ENCODE measurements around the gene CD81.
"Not testable (repeated sequence)": the region's sequence is repeated elsewhere in the genome, so short reads cannot be mapped to it uniquely, and the experiment has no call there.

CD81 gene, protein sequence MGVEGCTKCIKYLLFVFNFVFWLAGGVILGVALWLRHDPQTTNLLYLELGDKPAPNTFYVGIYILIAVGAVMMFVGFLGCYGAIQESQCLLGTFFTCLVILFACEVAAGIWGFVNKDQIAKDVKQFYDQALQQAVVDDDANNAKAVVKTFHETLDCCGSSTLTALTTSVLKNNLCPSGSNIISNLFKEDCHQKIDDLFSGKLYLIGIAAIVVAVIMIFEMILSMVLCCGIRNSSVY

DNA sequence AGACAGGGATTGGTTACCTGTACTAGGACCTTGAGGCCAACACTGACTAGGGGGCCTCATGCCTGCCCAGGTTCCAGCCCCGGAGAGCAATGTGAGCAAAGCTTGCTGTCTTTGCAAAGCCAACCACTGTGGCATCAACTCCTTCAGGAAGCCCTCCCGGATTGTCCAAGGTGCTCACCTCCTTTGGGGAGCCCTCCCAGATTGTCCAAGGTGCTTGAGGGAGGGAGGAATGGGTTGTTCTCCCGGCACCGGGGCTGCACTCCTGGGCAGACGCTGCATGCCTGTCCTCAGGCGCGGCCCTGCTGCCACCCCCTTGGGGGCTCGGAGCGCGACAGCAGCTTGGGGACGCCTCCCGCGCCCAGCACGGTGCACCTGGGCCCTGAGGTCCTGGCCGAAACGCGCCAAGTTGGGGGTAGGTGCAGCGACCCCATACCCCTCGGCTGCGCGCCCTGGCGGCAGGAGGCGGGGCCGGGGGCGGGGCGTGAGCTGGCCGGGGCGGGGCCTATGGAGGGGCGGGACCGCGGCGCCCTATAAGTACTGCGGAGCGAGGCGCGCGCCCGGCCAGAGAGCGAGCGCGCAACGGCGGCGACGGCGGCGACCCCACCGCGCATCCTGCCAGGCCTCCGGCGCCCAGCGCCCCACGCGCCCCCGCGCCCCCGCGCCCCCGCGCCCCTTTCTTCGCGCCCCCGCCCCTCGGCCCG is at the start of gene CD81:
Gene CD81 (plus strand): TSS at position 560 of the 701 bp plus-strand sequence. CDS start 240 bp downstream, outside the sequence.
- TF ChIP-seq CTCF (IDR thresholded peaks at IDR 0.05; ENCODE audit: low read depth, low read length) = no peak
- peak within 1 kb of the TSS; percentile 98 for H3K4me3 ChIP-seq (ENCODE audit: low read depth, low read length)

GRCh38 chr11:2328021-2328420 is 49.1 kb upstream of the CD81 start:
- H3K4me3 ChIP-seq (ENCODE audit: low read depth, low read length) = no peak overlapping the region
- TF ChIP-seq CTCF (IDR thresholded peaks at IDR 0.05; ENCODE audit: low read depth, low read length) = no peak

- no peak for TF ChIP-seq CTCF (IDR thresholded peaks at IDR 0.05; ENCODE audit: low read depth, low read length)
- H3K4me3 ChIP-seq (ENCODE audit: low read depth, low read length) = no peak overlapping the region
Observed at GRCh38 chr11:2328656-2329354, 48.3 kb upstream of the CD81 start.

DNA sequence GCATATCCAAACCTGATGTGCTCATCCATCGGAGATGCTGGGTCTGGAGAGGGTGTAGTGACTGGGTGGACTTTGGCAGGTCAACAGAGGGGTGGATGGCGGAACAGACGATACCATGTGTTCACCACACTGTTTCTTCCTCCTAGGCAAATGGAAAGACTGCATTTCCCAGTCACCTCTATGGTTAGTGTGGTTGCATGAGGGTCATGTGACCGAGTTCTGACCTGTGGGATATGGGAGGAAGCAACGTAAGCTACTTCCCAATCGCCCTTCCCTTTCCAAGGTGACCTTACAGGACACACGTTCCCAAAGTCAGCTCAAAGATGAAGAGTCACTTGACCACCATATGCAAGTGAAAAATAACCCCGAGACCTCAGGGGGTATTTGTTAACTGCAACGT is 47.6 kb upstream of the CD81 start:
- no peak for TF ChIP-seq CTCF (IDR thresholded peaks at IDR 0.05; ENCODE audit: low read depth, low read length)
- H3K4me3 ChIP-seq (ENCODE audit: low read depth, low read length) = no peak overlapping the region

GRCh38 chr11:2330696-2331095 is 46.4 kb upstream of the CD81 start:
- TF ChIP-seq CTCF (IDR thresholded peaks at IDR 0.05; ENCODE audit: low read depth, low read length) = no peak

DNA sequence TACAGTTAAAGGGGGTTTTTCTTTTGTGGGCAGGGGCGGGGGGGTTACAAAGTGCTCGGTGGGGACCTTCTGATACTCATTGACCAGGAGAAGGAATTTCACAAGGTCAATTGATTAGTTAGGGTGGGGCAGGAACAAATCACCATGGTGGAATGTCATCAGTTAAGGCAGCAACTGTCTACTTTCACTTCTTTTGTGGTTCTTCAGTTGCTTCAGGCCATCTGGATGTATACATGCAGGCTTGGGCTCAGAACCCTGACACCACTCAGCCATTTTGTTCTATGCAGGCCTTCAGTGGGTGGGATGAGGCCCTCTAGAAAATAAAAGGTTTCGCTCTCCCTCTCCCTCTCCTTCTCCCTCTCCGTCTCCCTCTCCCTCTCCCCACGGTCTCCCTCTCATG is 45.7 kb upstream of the CD81 start:
- H3K4me3 ChIP-seq (ENCODE audit: low read depth, low read length) = no peak overlapping the region
- no peak for TF ChIP-seq CTCF (IDR thresholded peaks at IDR 0.05; ENCODE audit: low read depth, low read length)

More at GRCh38 chr11:2330696-2331095, 46.4 kb upstream of the CD81 start:
- H3K4me3 ChIP-seq (ENCODE audit: low read depth, low read length) = no peak overlapping the region

DNA sequence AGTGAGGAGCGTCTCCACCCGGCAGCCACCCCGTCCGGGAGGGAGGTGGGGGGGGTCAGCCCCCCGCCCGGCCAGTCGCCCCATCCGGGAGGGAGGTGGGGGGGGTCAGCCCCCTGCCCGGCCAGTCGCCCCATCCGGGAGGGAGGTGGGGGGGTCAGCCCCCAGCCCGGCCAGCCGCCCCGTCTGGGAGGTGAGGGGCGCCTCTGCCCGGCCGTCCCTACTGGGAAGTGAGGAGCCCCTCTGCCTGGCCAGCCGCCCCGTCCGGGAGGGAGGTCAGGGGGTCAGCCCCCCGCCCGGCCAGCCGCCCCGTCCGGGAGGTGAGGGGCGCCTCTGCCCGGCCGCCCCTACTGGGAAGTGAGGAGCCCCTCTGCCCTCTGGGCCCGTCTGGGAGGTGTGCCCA is 44.5 kb upstream of the CD81 start:
- H3K4me3 ChIP-seq (ENCODE audit: low read depth, low read length) = not testable (repeated sequence)

DNA sequence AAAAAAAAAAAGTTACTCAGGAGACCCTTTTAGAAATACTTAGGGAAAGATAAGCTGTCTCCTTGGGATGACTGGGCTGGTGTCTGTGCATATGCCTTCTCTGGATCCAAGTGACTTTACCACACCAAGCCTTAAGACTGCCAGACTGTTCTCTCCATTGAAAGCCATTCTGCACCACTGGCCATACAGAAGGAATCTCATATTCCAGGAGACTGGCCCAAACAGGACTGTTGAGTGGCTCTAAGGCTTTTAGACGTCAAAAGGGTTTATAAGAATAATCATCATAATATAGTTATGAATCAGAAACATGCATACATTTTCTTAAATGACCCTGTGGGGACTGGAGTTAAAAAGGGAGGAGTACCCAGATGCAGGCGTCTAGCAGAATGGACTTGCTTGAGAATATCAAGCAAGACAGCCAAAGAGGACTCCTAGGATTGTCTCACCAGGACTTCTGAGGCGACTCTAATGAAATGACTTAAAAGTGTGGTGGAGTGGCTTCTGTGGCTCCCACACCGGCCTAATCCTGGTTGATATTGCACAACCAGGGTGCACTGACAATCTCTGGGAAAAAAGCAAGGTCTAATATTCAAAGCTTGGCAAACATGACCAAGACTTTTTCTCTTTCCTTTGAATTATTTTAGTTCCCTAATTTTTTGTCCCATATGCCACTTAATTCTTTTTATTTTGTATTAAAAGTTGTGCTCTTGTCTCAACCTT is 43.5 kb upstream of the CD81 start:
- H3K4me3 ChIP-seq (ENCODE audit: low read depth, low read length) = not testable (repeated sequence)

DNA sequence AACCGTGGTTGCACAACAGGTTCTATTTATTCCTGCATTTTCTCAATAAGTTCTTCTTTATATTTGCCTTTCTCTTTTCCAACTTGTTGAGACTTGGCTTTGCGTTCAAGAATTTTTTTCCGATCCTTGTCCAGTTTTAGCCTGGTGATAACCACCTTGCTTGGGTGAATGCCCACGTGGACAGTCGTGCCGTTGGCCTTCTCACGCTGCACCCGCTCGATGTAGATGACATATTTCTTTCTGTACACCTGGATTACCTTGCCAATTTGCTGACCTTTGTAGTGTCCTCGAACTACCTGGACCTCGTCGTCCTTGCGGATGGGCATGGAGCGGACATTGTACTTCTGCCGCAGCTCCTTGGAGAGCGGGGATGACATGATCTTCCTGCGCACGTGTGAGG is 41.8 kb upstream of the CD81 start:
- H3K4me3 ChIP-seq (ENCODE audit: low read depth, low read length) = not testable (repeated sequence)

DNA sequence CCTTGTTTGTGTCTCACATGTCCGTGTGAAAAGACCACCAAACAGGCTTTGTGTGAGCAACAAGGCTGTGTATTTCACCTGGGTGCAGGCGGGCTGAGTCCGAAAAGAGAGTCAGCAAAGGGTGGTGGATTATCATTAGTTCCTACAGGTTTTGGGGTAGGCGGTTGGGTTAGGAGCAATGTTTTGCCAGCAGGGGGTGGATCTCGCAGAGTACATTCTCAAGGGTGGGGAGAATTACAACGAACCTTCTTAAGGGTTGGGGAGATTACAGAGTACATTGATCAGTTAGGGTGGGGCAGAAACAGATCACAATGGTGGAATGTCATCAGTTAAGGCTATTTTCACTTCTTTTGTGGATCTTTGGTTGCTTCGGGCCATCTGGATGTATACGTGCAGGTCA is 38.4 kb upstream of the CD81 start:
- not testable (repeated sequence) for H3K4me3 ChIP-seq (ENCODE audit: low read depth, low read length)

Data from WI38 (cell line).